HepG2 (cell line): Measurements from ENCODE around the gene SLC6A8. TPM values are rescaled to one million over a fixed set of nuclear protein-coding genes. Genes with fewer than 3 reads are reported as not detected.
A peak's percentile ranks its signal among the peaks of the same experiment; 100 is the strongest.

ENCODE experiments used
- HNRNPLL ChIP-seq: fragments of 200-400 bp; formaldehyde crosslinking; IDR thresholded peaks from 2 replicates; pipeline ENCODE4 v1.6.1; 2017; ENCODE audit warnings: mild to moderate bottlenecking, low read depth, low read length; ENCODE audit not compliant: poor library complexity, severe bottlenecking
- MLXIP ChIP-seq: sonication (generic); formaldehyde crosslinking; IDR thresholded peaks from 2 replicates; pipeline ENCODE4 v1.9.0; 2021; ENCODE audit warnings: missing genetic modification reagents, borderline replicate concordance
- MYPOP ChIP-seq: sonication (generic); formaldehyde crosslinking; IDR thresholded peaks from 2 replicates; pipeline ENCODE4 v1.8.1; 2023; ENCODE audit warnings: mild to moderate bottlenecking, moderate library complexity, missing genetic modification reagents
- NKX3-1 ChIP-seq: sonication (generic); formaldehyde crosslinking; IDR thresholded peaks from 2 replicates; pipeline ENCODE4 v1.5.0; 2020; ENCODE audit warnings: missing genetic modification reagents
- RORA ChIP-seq: sonication (generic); formaldehyde crosslinking; IDR thresholded peaks from 2 replicates; pipeline ENCODE4 v1.5.0; 2020; ENCODE audit warnings: mild to moderate bottlenecking, missing genetic modification reagents, moderate library complexity
- TAF1 ChIP-seq: sonication (generic); formaldehyde crosslinking; IDR thresholded peaks from 2 replicates; pipeline ENCODE4 v1.4.0; 2020; ENCODE audit warnings: missing genetic modification reagents
- XBP1 ChIP-seq: sonication (generic); formaldehyde crosslinking; IDR thresholded peaks from 2 replicates; pipeline ENCODE4 v1.5.0; 2020; ENCODE audit warnings: missing genetic modification reagents
- ZBTB33 ChIP-seq: sonication (generic); formaldehyde crosslinking; IDR thresholded peaks from 2 replicates; pipeline ENCODE4 v1.4.0; 2020; ENCODE audit warnings: missing genetic modification reagents
- ZBTB34 ChIP-seq: sonication (generic); formaldehyde crosslinking; IDR thresholded peaks from 2 replicates; pipeline ENCODE4 v1.8.0; 2022; ENCODE audit warnings: mild to moderate bottlenecking, missing genetic modification reagents
- ZBTB7B ChIP-seq: sonication (generic); formaldehyde crosslinking; IDR thresholded peaks from 2 replicates; pipeline ENCODE4 v1.4.0; 2020; ENCODE audit warnings: missing genetic modification reagents
- ZFP36L1 ChIP-seq: sonication (generic); formaldehyde crosslinking; IDR thresholded peaks from 2 replicates; pipeline ENCODE4 v1.8.0; 2022; ENCODE audit warnings: mild to moderate bottlenecking, missing genetic modification reagents, moderate library complexity
- ZNF3 ChIP-seq: IDR thresholded peaks from 2 replicates; pipeline ENCODE4 v1.7.0; 2017; ENCODE audit warnings: inconsistent platforms
- ZNF33A ChIP-seq: sonication (generic); formaldehyde crosslinking; IDR thresholded peaks from 2 replicates; pipeline ENCODE4 v1.5.1; 2020; ENCODE audit warnings: missing genetic modification reagents, mild to moderate bottlenecking, moderate library complexity, borderline replicate concordance
- ZNF556 ChIP-seq: sonication (generic); formaldehyde crosslinking; IDR thresholded peaks from 2 replicates; pipeline ENCODE4 v1.4.0; 2020; ENCODE audit warnings: mild to moderate bottlenecking, missing genetic modification reagents, borderline replicate concordance
- ZNF800 ChIP-seq: sonication (generic); formaldehyde crosslinking; IDR thresholded peaks from 2 replicates; pipeline ENCODE4 v1.4.0; 2020; ENCODE audit warnings: missing genetic modification reagents
- polyA plus RNA-seq, 8 experiments: library from polyadenylated mRNA; depleted of rRNA in 3 of 8; stranded (reverse) in 7 of 8; unstranded in 1 of 8; fragments of >200 nt; fragmentation: Illumina TruSeq in 4 of 8; extraction: Trizol in 4 of 8; gene quantifications; 2 replicates each; pipeline versions ENCODE4 v1.2.1 to v1.2.3, GENCODE V29; 2011 to 2016; ENCODE audit warnings: low read depth in 4 of 8, missing spikeins in 1 of 8, mixed read lengths in 1 of 8; ENCODE audit not compliant: insufficient read depth in 1 of 8
- total RNA-seq, 5 experiments: library from RNA; depleted of rRNA; stranded (reverse); fragments of >200 nt; fragmentation: Illumina TruSeq; extraction: Trizol; gene quantifications; 2 replicates each; pipeline ENCODE4 v1.2.3, GENCODE V29; 2016; ENCODE audit warnings: low read depth in 1 of 5

The SLC6A8 gene
- total and polyA plus RNA-seq, 2 of the 13 experiments (the other 11 are each of a cell fraction or from before 2014, with no cell fraction given), result 13.9 to 176 TPM

- TF ChIP-seq ZBTB34 (CRISPR knock-in tag) (no peak), RORA (CRISPR knock-in tag) (no peak), ZBTB33 (CRISPR knock-in tag) (no peak), ZNF800 (CRISPR knock-in tag) (no peak), MLXIP (CRISPR knock-in tag) (no peak), ZBTB7B (CRISPR knock-in tag) (0 out of 2 replicates have a peak, but pooled peaks have one; percentile 44), NKX3-1 (CRISPR knock-in tag) (no peak), ZNF3 (CRISPR knock-in tag) (no peak), HNRNPLL (peak; percentile 47), ZNF556 (CRISPR knock-in tag) (no peak), MYPOP (CRISPR knock-in tag) (no peak), ZFP36L1 (CRISPR knock-in tag) (no peak), ZNF33A (CRISPR knock-in tag) (no peak), XBP1 (CRISPR knock-in tag) (no peak), TAF1 (CRISPR knock-in tag) (peak; percentile 85)
Observed at GRCh38 chrX:153724252-153725038, 36.7 kb downstream of the SLC6A8 start, which contains the start of the genes ABCD1 and BCAP31 (continued).
